HEK293T (cell line): Measurements from ENCODE around the gene DHFR2.

Experiments used
- CTCF ChIA-PET: fragments of 350-600 bp; formaldehyde crosslinking; extraction: SDS; loops from one replicate; lab custom pipeline; 2021; ENCODE audit warnings: antibody characterized with exemption, inconsistent platforms; lab: Yijun Ruan, JAX
- POLR2A ChIA-PET: fragments of 350-600 bp; formaldehyde crosslinking; extraction: SDS; loops from one replicate; lab custom pipeline; 2020; ENCODE audit warnings: antibody characterized with exemption, inconsistent platforms; lab: Yijun Ruan, JAX
- DNase-seq: peaks from one replicate; pipeline ENCODE4 v3.0.0; 2012; ENCODE audit warnings: mixed read lengths; ENCODE audit errors: extremely low spot score
- ARNT ChIP-seq: fragments of 450-650 bp; IDR thresholded peaks from 2 replicates; pipeline ENCODE4 v1.6.1; 2017; ENCODE audit warnings: mild to moderate bottlenecking
- BHLHE40 ChIP-seq: fragments of 450-650 bp; IDR thresholded peaks from 2 replicates; pipeline ENCODE4 v1.6.1; 2016; ENCODE audit warnings: mild to moderate bottlenecking, moderate library complexity, borderline replicate concordance
- CTBP1 ChIP-seq: fragments of 450-650 bp; IDR thresholded peaks from 2 replicates; pipeline ENCODE4 v1.6.1; 2016; ENCODE audit warnings: borderline replicate concordance
- ELF4 ChIP-seq: fragments of 450-650 bp; IDR thresholded peaks from 2 replicates; pipeline ENCODE4 v1.6.1; 2017; ENCODE audit warnings: antibody characterized with exemption
- FOXA1 ChIP-seq: fragments of 450-650 bp; IDR thresholded peaks from 2 replicates; pipeline ENCODE4 v1.6.1; 2016; ENCODE audit warnings: mild to moderate bottlenecking
- FOXK2 ChIP-seq: fragments of 450-650 bp; IDR thresholded peaks from 2 replicates; pipeline ENCODE4 v1.6.1; 2016; ENCODE audit warnings: mild to moderate bottlenecking
- FOXM1 ChIP-seq: fragments of 450-650 bp; IDR thresholded peaks from 2 replicates; pipeline ENCODE4 v1.6.1; 2017; ENCODE audit warnings: mild to moderate bottlenecking, borderline replicate concordance
- HDGF ChIP-seq: fragments of 450-650 bp; IDR thresholded peaks from 2 replicates; pipeline ENCODE4 v1.6.1; 2017; ENCODE audit warnings: antibody characterized with exemption, borderline replicate concordance
- L3MBTL2 ChIP-seq: fragments of 450-650 bp; conservative IDR thresholded peaks from 2 replicates; pipeline ENCODE4 v1.6.1; 2016; ENCODE audit warnings: mild to moderate bottlenecking
- LEF1 ChIP-seq: fragments of 450-650 bp; IDR thresholded peaks from 2 replicates; pipeline ENCODE4 v1.6.1; 2017; ENCODE audit warnings: mild to moderate bottlenecking, borderline replicate concordance
- NFRKB ChIP-seq: fragments of 450-650 bp; IDR thresholded peaks from 2 replicates; pipeline ENCODE4 v1.6.1; 2016; ENCODE audit warnings: mild to moderate bottlenecking, moderate library complexity
- SP1 ChIP-seq: fragments of 450-650 bp; IDR thresholded peaks from 2 replicates; pipeline ENCODE4 v1.6.1; 2017
- SUZ12 ChIP-seq: fragments of 450-650 bp; IDR thresholded peaks from 2 replicates; pipeline ENCODE4 v1.6.1; 2016; ENCODE audit warnings: mild to moderate bottlenecking
- TARDBP ChIP-seq: fragments of 450-650 bp; IDR thresholded peaks from 2 replicates; pipeline ENCODE4 v1.6.1; 2016
- ZNF384 ChIP-seq: fragments of 450-650 bp; IDR thresholded peaks from 2 replicates; pipeline ENCODE4 v1.6.1; 2016
- TF ChIP-seq, protein P1 (sequence below): fragments of 450-650 bp; IDR thresholded peaks from 2 replicates; pipeline ENCODE4 v1.6.1; 2016

DHFR2 gene

DNA sequence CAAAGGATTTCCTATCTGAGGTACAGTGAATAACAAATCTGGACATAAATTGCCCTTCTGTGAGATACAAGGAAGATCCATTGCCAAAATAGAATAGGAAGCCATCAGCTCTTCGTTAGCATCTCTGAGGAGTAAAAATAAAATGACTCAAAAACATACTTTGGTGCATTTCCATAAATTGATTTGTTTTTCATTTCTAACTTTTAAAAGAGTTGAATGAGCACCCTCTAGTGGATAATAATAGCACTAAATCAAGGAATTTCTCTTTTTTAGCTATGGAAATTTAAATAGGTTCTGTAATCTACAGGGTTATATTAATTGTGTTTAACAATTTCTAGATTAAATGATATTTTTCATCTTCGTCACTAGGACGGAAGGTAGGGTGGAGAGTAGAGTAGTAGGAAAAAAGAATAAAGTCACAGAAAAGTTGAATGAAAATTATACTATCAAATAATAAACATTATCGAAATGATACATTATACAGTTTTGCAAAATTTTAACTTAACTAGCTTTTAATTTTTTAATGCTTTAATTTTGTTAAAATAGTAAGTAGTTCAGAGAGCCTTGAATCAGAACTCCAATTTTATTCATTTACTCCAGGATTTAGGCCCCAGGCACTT, 6.6 kb upstream of the DHFR2 start:
- ChIA-PET CTCF (interaction anchor here (0.5 to 1.2 kb wide), 10 partner anchors 9 to 68 kb away, joined by 3 to 5 read pairs (median 3); no protein-coding TSS in a partner anchor), POLR2A (no interaction called here)
- no peak for DNase-seq
- TF ChIP-seq NFRKB (no peak), LEF1 (no peak), SP1 (no peak), L3MBTL2 (no peak), FOXK2 (no peak), SUZ12 (no peak), ELF4 (no peak), TARDBP (no peak), CTBP1 (no peak), FOXA1 (no peak), ZNF384 (no peak), ARNT (no peak), HDGF (no peak), FOXM1 (no peak), BHLHE40 (no peak)
- TF ChIP-seq, protein P1, sequence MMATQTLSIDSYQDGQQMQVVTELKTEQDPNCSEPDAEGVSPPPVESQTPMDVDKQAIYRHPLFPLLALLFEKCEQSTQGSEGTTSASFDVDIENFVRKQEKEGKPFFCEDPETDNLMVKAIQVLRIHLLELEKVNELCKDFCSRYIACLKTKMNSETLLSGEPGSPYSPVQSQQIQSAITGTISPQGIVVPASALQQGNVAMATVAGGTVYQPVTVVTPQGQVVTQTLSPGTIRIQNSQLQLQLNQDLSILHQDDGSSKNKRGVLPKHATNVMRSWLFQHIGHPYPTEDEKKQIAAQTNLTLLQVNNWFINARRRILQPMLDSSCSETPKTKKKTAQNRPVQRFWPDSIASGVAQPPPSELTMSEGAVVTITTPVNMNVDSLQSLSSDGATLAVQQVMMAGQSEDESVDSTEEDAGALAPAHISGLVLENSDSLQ = no peak

DNA sequence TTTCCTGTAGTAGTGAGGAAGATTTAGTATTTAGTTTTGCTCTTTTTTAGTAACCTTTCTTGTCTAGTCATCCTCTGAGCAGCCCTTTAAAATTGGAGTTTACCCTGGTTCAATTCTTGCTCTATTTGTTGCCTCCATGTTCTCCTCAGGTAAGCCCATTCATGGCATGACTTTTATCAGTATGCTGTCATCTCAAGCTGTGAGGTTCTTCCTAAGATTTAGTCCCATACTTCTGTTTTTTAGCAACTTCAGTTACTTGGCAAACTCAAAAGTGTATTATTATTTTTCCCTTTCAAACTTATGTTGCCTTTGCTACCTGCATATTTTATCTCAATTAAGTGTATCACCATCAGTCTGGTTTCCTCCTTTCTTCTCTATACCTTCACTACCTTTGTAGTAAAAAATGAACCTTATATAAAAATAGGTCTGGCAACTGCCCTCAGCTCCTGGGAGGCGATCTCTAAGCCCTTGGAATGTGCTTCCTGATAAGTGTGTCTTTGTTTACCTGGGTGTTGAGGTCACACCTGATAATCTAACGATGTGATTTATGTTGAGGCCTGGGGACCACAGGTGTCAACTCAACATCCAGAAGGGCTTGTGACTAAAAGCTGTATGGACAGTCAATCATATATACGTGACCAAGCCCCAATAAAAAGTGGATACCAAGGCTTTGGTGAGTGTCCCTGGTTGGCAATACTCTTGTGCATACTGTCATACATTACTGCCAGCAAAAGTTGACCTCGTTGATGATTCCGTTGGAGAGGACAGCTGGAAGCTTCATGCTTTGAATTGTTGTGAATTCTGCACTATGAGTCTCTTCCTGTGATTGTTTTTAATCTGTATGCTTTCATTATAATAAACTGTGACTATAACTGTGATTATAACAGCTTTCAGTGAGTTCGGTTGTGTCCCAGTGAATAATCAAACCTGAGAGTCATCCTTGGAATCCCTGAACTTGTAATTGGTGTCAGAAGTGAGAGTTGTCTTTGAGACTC, 4.1 kb upstream of the DHFR2 start:
- no peak for DNase-seq
- POLR2A ChIA-PET = no interaction called here
- TF ChIP-seq SP1 (no peak), ZNF384 (no peak), FOXM1 (no peak), FOXA1 (no peak), ARNT (no peak), ELF4 (no peak), CTBP1 (no peak), NFRKB (no peak), BHLHE40 (no peak), FOXK2 (no peak), SUZ12 (no peak), HDGF (no peak), TARDBP (no peak), LEF1 (no peak), L3MBTL2 (no peak)
- TF ChIP-seq, protein P1 = no peak
- CTCF ChIA-PET = interaction anchor here (0.8 to 1.2 kb wide), 2 partner anchors 32 to 33 kb away, joined by 3 read pairs; no protein-coding TSS in a partner anchor

DNA sequence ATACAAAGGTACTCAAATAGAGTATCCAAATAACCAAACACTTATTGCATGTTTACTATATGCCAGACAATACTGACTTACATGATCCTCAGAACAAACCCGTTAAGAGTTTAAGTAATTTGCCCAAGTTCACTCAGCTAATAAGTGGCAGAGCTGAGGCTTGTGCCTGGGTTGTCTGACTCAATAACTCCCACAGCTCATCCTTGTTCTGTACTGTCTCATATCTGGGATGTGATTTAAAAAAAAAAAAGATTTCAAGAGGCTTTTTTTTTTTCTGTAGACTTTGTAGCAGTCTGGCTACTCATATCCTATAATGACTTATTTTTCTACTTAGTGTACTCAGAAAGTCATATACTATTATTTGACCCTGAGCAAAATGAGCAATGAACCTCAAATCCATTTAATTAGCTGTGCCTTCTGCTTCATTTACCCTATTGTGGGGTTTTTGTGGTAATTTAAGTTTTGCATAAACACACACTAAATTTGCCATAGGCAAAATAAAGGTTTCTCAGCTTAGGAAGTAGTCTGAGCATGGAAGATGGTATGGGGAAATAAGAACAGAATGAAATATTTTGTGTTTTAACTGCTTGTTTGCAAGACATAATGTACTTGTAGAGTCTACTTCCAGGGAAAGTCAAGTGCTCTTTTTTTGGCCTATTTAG, 3.2 kb upstream of the DHFR2 start:
- no peak for TF ChIP-seq BHLHE40
- no peak for TF ChIP-seq ARNT
- TF ChIP-seq ZNF384 = no peak
- TF ChIP-seq, protein P1 = no peak
- TF ChIP-seq FOXM1 = no peak
- no peak for TF ChIP-seq NFRKB
- no peak for TF ChIP-seq SUZ12
- no peak for TF ChIP-seq HDGF
- no peak for TF ChIP-seq CTBP1
- TF ChIP-seq FOXA1 = no peak
- no peak for TF ChIP-seq SP1
- no peak for TF ChIP-seq L3MBTL2
- POLR2A ChIA-PET = interaction anchor here (0.7 kb wide), 1 partner anchor 76 kb away, joined by 3 read pairs; no protein-coding TSS in a partner anchor
- no peak for DNase-seq
- CTCF ChIA-PET = interaction anchor here (1.2 kb wide), 1 partner anchor 33 kb away, joined by 3 read pairs; no protein-coding TSS in a partner anchor

DNA sequence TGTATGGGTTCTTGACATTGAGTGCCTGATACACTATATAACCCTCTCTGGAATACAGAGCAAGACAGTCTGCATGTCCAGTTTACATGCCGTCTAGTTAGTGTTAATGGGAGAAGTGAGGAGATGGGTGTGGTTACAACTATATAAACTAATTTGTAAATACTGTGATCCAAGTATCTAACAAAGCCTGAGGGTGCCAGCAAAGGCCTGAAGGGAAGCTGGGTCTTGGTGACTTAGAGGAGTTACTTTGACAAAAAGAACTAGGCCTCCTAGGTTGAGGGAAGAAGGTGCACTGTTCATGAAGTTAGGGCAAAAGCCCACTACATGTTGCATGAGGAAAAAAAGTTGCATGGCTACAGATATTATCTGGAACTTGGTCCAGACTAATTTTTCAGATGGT, 2.4 kb upstream of the DHFR2 start:
- ChIA-PET CTCF (interaction anchor here (1.2 kb wide), 1 partner anchor 34 kb away, joined by 3 read pairs; no protein-coding TSS in a partner anchor), POLR2A (interaction anchor here (0.7 kb wide), 1 partner anchor 75 kb away, joined by 3 read pairs; no protein-coding TSS in a partner anchor)
- TF ChIP-seq NFRKB (no peak), SP1 (no peak), LEF1 (no peak), ZNF384 (no peak), BHLHE40 (no peak), SUZ12 (no peak), FOXM1 (no peak), ARNT (no peak), FOXA1 (no peak), TARDBP (no peak), FOXK2 (no peak), L3MBTL2 (no peak), HDGF (no peak), CTBP1 (no peak)
- DNase-seq = no peak
